ENCODE results near the gene MMP25.

The MMP25 gene

GRCh38 chr16:3095869-3096268 lies 49.5 kb downstream of the MMP25 start:
- no peak for DNase-seq
- intact Hi-C loops (cut with DNase I; ENCODE audit: low total_unique reads): no loop called here
- H3K4me1 ChIP-seq: peaks cover 0 to 10% (median 4%) of the 10 kb centered on the region in 4 donors

GRCh38 chr16:3096362-3096761 lies 50.0 kb downstream of the MMP25 start:
- DNase-seq: no peak
- Histone ChIP-seq H3K36me3 (no peaks in the 10 kb centered on the region), H3K27me3 (peaks cover 0 to 69% of the 10 kb centered on the region in 2 donors), H3K9me3 (no peaks in the 10 kb centered on the region), H3K4me3 (no peak overlapping the region), H3K4me1 (peaks cover 0 to 10% (median 4%) of the 10 kb centered on the region in 4 donors), H3K27ac (no peak overlapping the region)
- intact Hi-C loops (cut with DNase I; ENCODE audit: low total_unique reads): no loop called here
- TF ChIP-seq CTCF (IDR thresholded peaks at IDR 0.05): no peak

More at GRCh38 chr16:3095869-3096268, 49.5 kb downstream of the MMP25 start:
- no peak overlapping the region for H3K27ac ChIP-seq
- TF ChIP-seq CTCF (IDR thresholded peaks at IDR 0.05): no peak
- H3K9me3 ChIP-seq: no peaks in the 10 kb centered on the region
- H3K4me3 ChIP-seq: no peak overlapping the region
- H3K27me3 ChIP-seq: peaks cover 0 to 69% of the 10 kb centered on the region in 2 donors
- H3K36me3 ChIP-seq: no peaks in the 10 kb centered on the region

DNA sequence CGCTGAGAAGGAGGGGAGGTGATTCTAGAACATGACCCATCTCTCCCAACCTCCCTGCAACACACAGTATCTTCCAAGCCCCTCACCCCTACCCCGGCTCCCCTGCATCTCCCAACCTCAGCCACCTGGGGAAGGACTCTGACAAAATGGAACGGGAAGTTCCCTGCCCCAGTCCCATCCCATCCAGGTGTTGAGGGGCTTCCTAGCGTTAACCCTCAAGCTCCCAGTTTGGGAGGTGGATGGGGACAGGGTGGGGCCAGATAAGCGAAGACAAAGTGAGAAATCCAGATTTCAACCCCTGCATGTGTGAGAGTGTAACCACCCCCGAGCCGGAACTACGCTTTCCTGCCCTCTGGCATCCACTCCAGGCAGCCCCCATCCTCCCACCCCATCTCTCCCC lies 50.9 kb downstream of the MMP25 start:
- no peaks in the 10 kb centered on the region for H3K36me3 ChIP-seq
- H3K9me3 ChIP-seq: no peaks in the 10 kb centered on the region
- peaks cover 0 to 67% of the 10 kb centered on the region in 2 donors for H3K27me3 ChIP-seq
- no peak overlapping the region for H3K27ac ChIP-seq
- TF ChIP-seq CTCF (IDR thresholded peaks at IDR 0.05): no peak
- H3K4me3 ChIP-seq: no peak overlapping the region
- peaks cover 0 to 10% (median 4%) of the 10 kb centered on the region in 4 donors for H3K4me1 ChIP-seq
- no peak for DNase-seq
- intact Hi-C loops (cut with DNase I; ENCODE audit: low total_unique reads): no loop called here

DNA sequence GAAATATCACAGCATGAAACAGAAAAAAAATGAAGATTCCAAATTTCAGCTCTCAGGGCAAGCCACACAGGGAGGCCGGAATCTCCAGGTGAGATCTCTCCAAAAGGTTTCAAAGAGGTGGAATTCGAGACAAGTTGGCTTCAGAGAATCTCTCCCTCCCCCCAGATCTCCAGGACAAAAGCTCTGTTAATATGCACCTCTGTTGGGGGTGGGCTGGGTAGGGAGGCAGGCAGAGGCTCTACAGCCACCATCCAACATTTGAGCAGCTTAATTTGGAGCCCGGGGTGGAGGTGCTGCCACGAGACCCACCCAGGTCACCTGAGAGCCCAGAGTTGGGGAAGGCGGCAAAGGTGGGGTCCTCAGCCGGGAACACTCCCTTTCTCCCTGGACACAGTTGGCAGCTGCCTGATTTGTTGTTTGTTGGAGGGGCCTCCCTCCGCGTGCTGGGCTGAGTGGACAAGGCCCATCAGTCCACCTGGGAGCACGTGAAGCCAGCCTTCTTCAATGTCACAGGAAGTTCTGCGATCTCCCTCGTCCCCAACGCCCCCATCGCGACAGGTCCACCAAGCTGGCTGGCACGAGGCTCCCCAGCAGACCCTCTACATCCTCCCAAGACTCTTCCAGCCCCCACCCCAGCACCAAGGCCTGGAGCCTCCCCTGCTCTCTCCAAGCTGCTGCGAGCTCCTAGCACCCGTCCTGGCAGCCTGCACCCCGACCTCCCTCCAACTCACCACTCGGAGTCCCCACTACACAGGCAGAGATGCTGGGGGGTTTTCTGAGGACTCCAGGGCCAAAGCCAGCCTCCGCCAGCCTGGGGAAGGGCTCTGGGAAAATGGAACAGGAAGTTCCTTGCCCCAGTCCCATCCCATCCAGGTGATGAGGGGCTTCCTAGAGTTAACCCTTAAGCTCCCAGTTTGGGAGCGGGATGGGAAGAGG lies 52.4 kb downstream of the MMP25 start, which contains the start of gene ZSCAN10:
Gene ZSCAN10 (minus strand): TSS at position 836 of the 936 bp plus-strand sequence. CDS start 6,357 bp downstream, outside the sequence.
- H3K9me3 ChIP-seq: no peaks in the 10 kb centered on the region
- no peak for DNase-seq
- H3K4me3 ChIP-seq: peak within 1 kb of the TSS in 1 of 2 donors; percentile 3
- H3K36me3 ChIP-seq: no peaks in the 10 kb centered on the region
- H3K4me1 ChIP-seq: peaks cover 0 to 10% (median 4%) of the 10 kb centered on the region in 4 donors
- intact Hi-C loops (cut with DNase I; ENCODE audit: low total_unique reads): no loop called here
- H3K27me3 ChIP-seq: peaks cover 0 to 58% of the 10 kb centered on the region in 2 donors
- no peak for TF ChIP-seq CTCF (IDR thresholded peaks at IDR 0.05)
- no peak within 1 kb of the TSS for H3K27ac ChIP-seq

GRCh38 chr16:3099395-3099731 lies 53.0 kb downstream of the MMP25 start:
- no peak for TF ChIP-seq CTCF (IDR thresholded peaks at IDR 0.05)
- Histone ChIP-seq H3K4me3 (no peak overlapping the region), H3K4me1 (peaks cover 0 to 10% (median 4%) of the 10 kb centered on the region in 4 donors), H3K27me3 (peaks cover 0 to 51% of the 10 kb centered on the region in 2 donors), H3K9me3 (no peaks in the 10 kb centered on the region), H3K36me3 (no peaks in the 10 kb centered on the region), H3K27ac (no peak overlapping the region)
- DNase-seq: no peak
- intact Hi-C loops (cut with DNase I; ENCODE audit: low total_unique reads): no loop called here
